GM12878 (cell line): Measurements from ENCODE around the gene RBM6. TPM values are rescaled to one million over a fixed set of nuclear protein-coding genes. Genes with fewer than 3 reads are reported as not detected.

Source experiments
- ATAC-seq: fragments of 200-7000 bp; cut with Tn5 transposase; 3 replicates; pipeline ENCODE4 v1.9.1; 2020; ENCODE audit warnings: mild to moderate bottlenecking, moderate library complexity
- BruUV-seq: library from RNA; stranded (reverse); fragments of 400-500 nt; replicated peaks from 2 replicates; lab custom pipeline; 2021; lab: Mats Ljungman, UMichigan
- CTCF ChIA-PET: fragments of 300-600 bp; sonication (Branson Sonifier 250); formaldehyde crosslinking; extraction: SDS; loops from one replicate; lab custom pipeline; 2021; ENCODE audit warnings: inconsistent platforms; lab: Yijun Ruan, JAX
- POLR2A ChIA-PET: fragments of 350-600 bp; formaldehyde crosslinking; extraction: SDS; loops from one replicate; lab custom pipeline; 2021; ENCODE audit warnings: inconsistent platforms; lab: Charles Lee
- RAD21 ChIA-PET: fragments of 300-600 bp; sonication (Branson Sonifier 250); formaldehyde crosslinking; loops from one replicate; lab custom pipeline; 2023; ENCODE audit warnings: antibody characterized with exemption; ENCODE audit not compliant: unreplicated experiment; lab: Charles Lee
- SMC1A ChIA-PET: fragments of 300-600 bp; sonication (Branson Sonifier 250); formaldehyde crosslinking; loops from one replicate; lab custom pipeline; 2023; ENCODE audit not compliant: unreplicated experiment, uncharacterized antibody; lab: Charles Lee
- DNase-seq: peaks from one replicate; pipeline ENCODE4 v3.0.0-alpha.2; 2011; ENCODE audit warnings: low read depth, low spot score
- FAIRE-seq: peaks from 3 replicates; lab custom pipeline; 2011; peaks lifted over from hg19 to GRCh38; lab: Jason Lieb, UNC
- H2AFZ ChIP-seq: 2 replicates; pipeline ENCODE4 v1.6.0; 2011; ENCODE audit warnings: low read depth, low read length, control low read depth; ENCODE audit not compliant: control insufficient read depth
- H3K27ac ChIP-seq: 2 replicates; pipeline ENCODE4 v1.5.1; 2011; ENCODE audit warnings: control low read depth; ENCODE audit not compliant: control insufficient read depth, insufficient read depth
- H3K27me3 ChIP-seq, 2 experiments: replicated peaks in 1 of 2; 2 replicates each; pipeline versions ENCODE4 v1.6.0 to v1.6.1; 2011; ENCODE audit warnings: low read length in 1 of 2; ENCODE audit not compliant: control insufficient read depth in 2 of 2, insufficient read depth in 2 of 2
- H3K36me3 ChIP-seq, 2 experiments: 2 replicates each; pipeline ENCODE4 v1.5.1; 2011; ENCODE audit warnings: low read length in 1 of 2; ENCODE audit not compliant: control insufficient read depth in 2 of 2, insufficient read depth in 2 of 2
- H3K4me1 ChIP-seq: 2 replicates; pipeline ENCODE4 v1.6.1; 2011; ENCODE audit warnings: mild to moderate bottlenecking, low read length, moderate library complexity, mixed read lengths; ENCODE audit not compliant: control insufficient read depth, insufficient read depth
- H3K4me2 ChIP-seq: 2 replicates; pipeline ENCODE4 v1.6.0; 2011; ENCODE audit warnings: control low read depth; ENCODE audit not compliant: control insufficient read depth, insufficient read depth
- H3K4me3 ChIP-seq: fragments of 200-600 bp; sonication (generic); 2 replicates; pipeline ENCODE4 v1.5.1; 2016
- H3K79me2 ChIP-seq: 2 replicates; pipeline ENCODE4 v1.6.0; 2011; ENCODE audit warnings: low read length; ENCODE audit not compliant: control insufficient read depth, insufficient read depth
- H3K9ac ChIP-seq: 2 replicates; pipeline ENCODE4 v1.8.0; 2011; ENCODE audit warnings: low read length, control low read depth, mixed read lengths; ENCODE audit not compliant: control insufficient read depth, insufficient read depth
- H3K9me3 ChIP-seq: replicated peaks from 3 replicates; pipeline ENCODE4 v1.5.1; 2011; ENCODE audit warnings: mild to moderate bottlenecking, low read length; ENCODE audit not compliant: control insufficient read depth, insufficient read depth
- H4K20me1 ChIP-seq: 2 replicates; pipeline ENCODE4 v1.6.0; 2011; ENCODE audit not compliant: control insufficient read depth, insufficient read depth
- BRCA1 ChIP-seq: IDR thresholded peaks from 2 replicates; pipeline ENCODE4 v1.6.1; 2011; ENCODE audit warnings: low read depth, low read length, improper control_type of control experiment
- E4F1 ChIP-seq: fragments of 450-650 bp; IDR thresholded peaks from 2 replicates; pipeline ENCODE4 v1.6.1; 2018; ENCODE audit warnings: borderline replicate concordance, mild to moderate bottlenecking; ENCODE audit not compliant: partially characterized antibody
- FOXK2 ChIP-seq: fragments of 450-650 bp; IDR thresholded peaks from 2 replicates; pipeline ENCODE4 v1.6.1; 2017; ENCODE audit warnings: mild to moderate bottlenecking, moderate library complexity
- KAT2A ChIP-seq: conservative IDR thresholded peaks from 2 replicates; pipeline ENCODE4 v1.6.1; 2011; ENCODE audit warnings: low read depth, low read length; ENCODE audit not compliant: control insufficient read depth
- KLF5 ChIP-seq: fragments of 450-650 bp; IDR thresholded peaks from 2 replicates; pipeline ENCODE4 v1.6.1; 2014; ENCODE audit warnings: mild to moderate bottlenecking; ENCODE audit not compliant: partially characterized antibody
- MLLT1 ChIP-seq: fragments of 450-650 bp; IDR thresholded peaks from 2 replicates; pipeline ENCODE4 v1.6.1; 2016; ENCODE audit warnings: mild to moderate bottlenecking
- NRF1 ChIP-seq: conservative IDR thresholded peaks from 2 replicates; pipeline ENCODE4 v1.6.1; 2011; ENCODE audit warnings: mild to moderate bottlenecking, low read depth, low read length, improper control_type of control experiment
- PBX3 ChIP-seq: IDR thresholded peaks from 2 replicates; pipeline ENCODE4 v1.6.1; 2011; ENCODE audit warnings: mild to moderate bottlenecking, low read depth, low read length, moderate library complexity; ENCODE audit not compliant: insufficient replicate concordance
- RELA ChIP-seq: fragments of 450-650 bp; IDR thresholded peaks from 2 replicates; pipeline ENCODE4 v1.8.0; 2014; ENCODE audit warnings: borderline replicate concordance; ENCODE audit not compliant: partially characterized antibody
- SRF ChIP-seq, 2 experiments: IDR thresholded peaks; 2 replicates each; pipeline ENCODE4 v1.6.1; 2011; ENCODE audit warnings: low read depth in 2 of 2, low read length in 2 of 2, mild to moderate bottlenecking in 1 of 2, moderate library complexity in 1 of 2
- ZNF274 ChIP-seq: IDR thresholded peaks from one replicate; pipeline ENCODE4 v1.8.0; 2011; ENCODE audit not compliant: insufficient read length, insufficient read depth
- WGBS: methylation state at CpG from one replicate; pipeline ENCODE4 v1.1.6; 2016; ENCODE audit warnings: low lambda C conversion rate; ENCODE audit not compliant: insufficient replicate concordance, insufficient coverage; ENCODE audit errors: missing lambda C conversion rate; 5-methylcytosine and 5-hydroxymethylcytosine counted together
- in situ Hi-C: fragments of 300-500 bp; cut with MboI; formaldehyde crosslinking; loops from 9 replicates; pipeline ENCODE4 v1.14.3; 2018; ENCODE audit warnings: mixed read lengths
- intact Hi-C: fragments of 100-400 bp; cut with micrococcal nuclease; formaldehyde crosslinking; loops from one replicate; pipeline ENCODE4 v1.14.2; 2022; ENCODE audit not compliant: unreplicated experiment
- polyA plus RNA-seq, 11 experiments: library from polyadenylated mRNA; depleted of rRNA in 4 of 11; unstranded in 6 of 11; stranded (reverse) in 5 of 11; fragments of >200 nt; fragmentation: Nextera tagmentation in 4 of 11; fragmentation: Illumina TruSeq in 1 of 11; extraction: Ambion mirVana in 4 of 11; extraction: Trizol in 1 of 11; gene quantifications; 1 replicate in 1 of 11; 2 replicates in 10 of 11; pipeline versions ENCODE4 v1.2.1 to v1.2.3, GENCODE V29; 2011 to 2016; ENCODE audit warnings: inconsistent platforms in 2 of 11, missing spikeins in 2 of 11, low read depth in 1 of 11
- total RNA-seq, 4 experiments: library from RNA; depleted of rRNA in 3 of 4; stranded (reverse); fragments of >200 nt in 3 of 4; fragmentation: Illumina TruSeq in 1 of 4; extraction: Trizol in 1 of 4; gene quantifications; 2 replicates each; pipeline versions ENCODE4 v1.2.1 to v1.2.3, GENCODE V29; 2013 to 2021

Gene RBM6
- total and polyA plus RNA-seq, 10 of the 15 experiments (the other 5 are each of a cell fraction or from before 2014, with no cell fraction given) = 45.3 to 103 (median 81.3) TPM

- RAD21 ChIA-PET = no interaction called here
- Histone ChIP-seq H4K20me1 (no peaks in the 10 kb centered on the region), H3K9ac (no peak overlapping the region), H3K9me3 (no peaks in the 10 kb centered on the region), H3K4me1 (no peaks in the 10 kb centered on the region), H3K36me3 (peaks cover 8 to 31% of the 10 kb centered on the region in 2 experiments), H3K27me3 (no peaks in the 10 kb centered on the region), H3K79me2 (no peaks in the 10 kb centered on the region), H3K4me3 (no peak overlapping the region)
- intact Hi-C loops = no loop called here
- SMC1A ChIA-PET = no interaction called here
- no TSS peak for BruUV-seq
- 98% methylated on average over 6 of the region's 6 CpGs for WGBS
- no peak for DNase-seq
- CTCF ChIA-PET = no interaction called here
- POLR2A ChIA-PET = no interaction called here
- TF ChIP-seq PBX3 (no peak), E4F1 (no peak), KAT2A (no peak), BRCA1 (no peak), RELA (no peak), SRF (IDR thresholded peaks at IDR 0.05; ENCODE audit: low read depth in 2 of 2, low read length in 2 of 2) (no peak), ZNF274 (no peak), MLLT1 (no peak), NRF1 (no peak), FOXK2 (no peak), KLF5 (no peak)
- TF ChIP-seq, all 136 proteins: peak for 0
- no peak overlapping the region for H3K27ac ChIP-seq
- in situ Hi-C loops = no loop called here
- H2AFZ ChIP-seq = no peak overlapping the region
- no peak for ATAC-seq
- no peak overlapping the region for H3K4me2 ChIP-seq
- FAIRE-seq = no peak
Measured at GRCh38 chr3:50057756-50058155, 117.8 kb downstream of the RBM6 start.
